Esophagus squamous epithelium (tissue), 5 donors: ENCODE results near the gene DST. TPM values are rescaled to one million over a fixed set of nuclear protein-coding genes. Genes with fewer than 3 reads are reported as not detected.

Source experiments
- DNase-seq: peaks from one replicate; lab custom pipeline; 2025; lab: John Stamatoyannopoulos, UW
- H3K27ac ChIP-seq, 4 donors: fragments of 200-600 bp; sonication (generic); one replicate each; pipeline ENCODE4 v1.5.1; 2016 to 2019; ENCODE audit warnings: mild to moderate bottlenecking in 1 of 4
- H3K27me3 ChIP-seq, 4 donors: fragments of 200-600 bp; sonication (generic); 1 replicate in 3 of 4; 2 replicates in 1 of 4; pipeline versions ENCODE4 v1.5.1 to v1.6.0; 2017 to 2021; ENCODE audit warnings: antibody characterized with exemption in 1 of 4
- H3K36me3 ChIP-seq, 3 donors: fragments of 200-600 bp; sonication (generic); one replicate each; pipeline ENCODE4 v1.5.1; 2016 to 2019
- H3K4me1 ChIP-seq, 3 donors: fragments of 200-600 bp; sonication (generic); one replicate each; pipeline ENCODE4 v1.5.1; 2017 to 2019
- H3K4me3 ChIP-seq, 4 donors: fragments of 200-600 bp; sonication (generic); 1 replicate in 3 of 4; 2 replicates in 1 of 4; pipeline ENCODE4 v1.5.1; 2016 to 2019; ENCODE audit warnings: mild to moderate bottlenecking in 2 of 4, moderate library complexity in 1 of 4
- H3K9me3 ChIP-seq, 3 donors: fragments of 200-600 bp; sonication (generic); one replicate each; pipeline ENCODE4 v1.5.1; 2016 to 2019
- POLR2A ChIP-seq, 4 donors: fragments of 450-650 bp; IDR thresholded peaks; one replicate each; pipeline ENCODE4 v1.6.1; 2017; ENCODE audit warnings: antibody characterized with exemption in 4 of 4, mild to moderate bottlenecking in 4 of 4, moderate library complexity in 3 of 4
- WGBS, 2 donors: methylation state at CpG; one replicate each; pipeline ENCODE4 v1.1.5; 2018; 5-methylcytosine and 5-hydroxymethylcytosine counted together
- intact Hi-C: fragments of 100-400 bp; cut with DNase I; formaldehyde crosslinking; loops from one replicate; pipeline ENCODE4 v1.15.0; 2022
- total RNA-seq, 4 donors: library from RNA; depleted of rRNA; stranded (reverse); fragments of >200 nt; gene quantifications; one replicate each; pipeline ENCODE4 v1.1.0, GENCODE V29; 2016
- TF ChIP-seq, protein P1 (sequence below), 6 experiments: fragments of 450-650 bp in 4 of 6; fragments of 200-600 bp in 2 of 6; sonication (generic) in 2 of 6; IDR thresholded peaks; one replicate each; pipeline ENCODE4 v1.5.1; 2016 to 2019; ENCODE audit warnings: antibody characterized with exemption in 6 of 6, mild to moderate bottlenecking in 4 of 6, moderate library complexity in 4 of 6
- donor health status: DM: yes; HTN: yes; CAD: no.

Gene DST
- total RNA-seq, 4 donors from 2014 or later, result 134 to 468 (median 175) TPM

DNA sequence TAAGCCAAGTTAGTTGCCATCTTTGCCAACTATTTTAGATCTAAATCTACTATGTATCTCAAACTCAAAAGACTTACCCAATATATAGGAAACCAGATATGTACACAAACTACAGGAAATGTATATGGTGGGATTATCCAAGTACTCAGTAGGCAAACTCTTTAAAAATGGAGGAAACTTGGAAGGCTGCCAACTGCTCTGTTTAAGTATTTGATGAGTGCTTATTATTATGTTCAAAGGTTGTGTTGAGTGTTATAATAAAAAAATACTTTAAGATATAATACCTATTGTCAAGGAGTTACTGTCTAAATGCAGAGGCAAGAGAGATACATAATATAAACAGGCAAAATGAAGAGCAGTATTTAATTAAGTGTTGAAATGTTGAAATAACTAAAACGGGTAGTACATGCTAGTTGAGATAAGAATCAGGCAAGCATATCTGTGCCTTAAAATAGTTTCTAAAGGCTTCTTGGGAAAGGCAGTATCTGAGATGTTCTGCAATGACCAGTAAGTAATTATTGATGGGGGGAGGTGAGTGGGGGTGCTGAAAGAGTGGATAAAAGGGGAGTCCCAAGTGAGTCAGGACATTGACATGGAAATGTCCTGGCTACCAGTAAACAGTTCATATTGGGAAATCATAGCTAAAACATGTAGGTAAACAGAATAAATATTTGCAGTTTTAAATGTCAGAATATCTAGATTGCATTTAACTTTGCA is 6.5 kb upstream of the DST start:
- intact Hi-C loops, result no loop called here
- Histone ChIP-seq H3K36me3 (no peaks in the 10 kb centered on the region), H3K27ac (peak overlapping the region; percentile 4 to 75 (median 19)), H3K27me3 (no peaks in the 10 kb centered on the region), H3K4me1 (peaks cover 8 to 76% (median 39%) of the 10 kb centered on the region in 3 donors), H3K4me3 (no peak overlapping the region), H3K9me3 (no peaks in the 10 kb centered on the region)
- WGBS, 2 donors, result 24 to 33% methylated on average over 1 of the region's 1 CpG
- no peak for TF ChIP-seq POLR2A (IDR thresholded peaks at IDR 0.05)
- TF ChIP-seq, protein P1, sequence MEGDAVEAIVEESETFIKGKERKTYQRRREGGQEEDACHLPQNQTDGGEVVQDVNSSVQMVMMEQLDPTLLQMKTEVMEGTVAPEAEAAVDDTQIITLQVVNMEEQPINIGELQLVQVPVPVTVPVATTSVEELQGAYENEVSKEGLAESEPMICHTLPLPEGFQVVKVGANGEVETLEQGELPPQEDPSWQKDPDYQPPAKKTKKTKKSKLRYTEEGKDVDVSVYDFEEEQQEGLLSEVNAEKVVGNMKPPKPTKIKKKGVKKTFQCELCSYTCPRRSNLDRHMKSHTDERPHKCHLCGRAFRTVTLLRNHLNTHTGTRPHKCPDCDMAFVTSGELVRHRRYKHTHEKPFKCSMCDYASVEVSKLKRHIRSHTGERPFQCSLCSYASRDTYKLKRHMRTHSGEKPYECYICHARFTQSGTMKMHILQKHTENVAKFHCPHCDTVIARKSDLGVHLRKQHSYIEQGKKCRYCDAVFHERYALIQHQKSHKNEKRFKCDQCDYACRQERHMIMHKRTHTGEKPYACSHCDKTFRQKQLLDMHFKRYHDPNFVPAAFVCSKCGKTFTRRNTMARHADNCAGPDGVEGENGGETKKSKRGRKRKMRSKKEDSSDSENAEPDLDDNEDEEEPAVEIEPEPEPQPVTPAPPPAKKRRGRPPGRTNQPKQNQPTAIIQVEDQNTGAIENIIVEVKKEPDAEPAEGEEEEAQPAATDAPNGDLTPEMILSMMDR (IDR thresholded peaks at IDR 0.05), result no peak
- no peak for DNase-seq

DNA sequence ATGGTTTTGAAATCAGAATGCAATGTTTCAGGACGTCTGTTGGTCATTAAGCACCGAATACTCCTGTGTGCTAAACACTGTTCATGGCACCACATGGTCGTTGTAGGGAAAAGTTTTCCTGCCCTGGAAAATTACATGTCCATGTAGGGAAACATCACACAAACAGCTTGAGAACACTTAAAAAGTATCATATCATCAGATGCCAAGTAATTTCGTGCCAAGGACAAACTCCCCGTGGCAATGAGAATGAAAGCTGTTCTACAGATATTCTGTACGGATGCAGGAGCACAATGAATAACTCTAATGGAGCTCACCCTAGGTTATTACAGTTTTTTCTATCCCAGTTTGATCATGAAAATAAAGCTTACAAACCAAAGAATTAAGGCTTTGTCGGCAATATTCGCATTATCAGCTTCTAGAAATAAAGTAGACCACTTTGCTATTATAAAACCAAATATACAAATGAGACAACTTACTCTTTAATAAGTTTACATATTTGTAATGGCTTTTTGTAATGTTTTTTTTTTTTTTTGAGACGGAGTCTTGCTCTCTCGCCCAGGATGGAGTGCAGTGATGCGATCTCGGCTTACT is 4.6 kb upstream of the DST start:
- intact Hi-C loops, result no loop called here
- 39 to 43% methylated on average over 12 of the region's 12 CpGs for WGBS, 2 donors
- Histone ChIP-seq H3K27me3 (no peaks in the 10 kb centered on the region), H3K9me3 (no peaks in the 10 kb centered on the region), H3K27ac (peak overlapping the region in 3 of 4 donors; percentile 7 to 75 (median 51)), H3K4me3 (no peak overlapping the region), H3K4me1 (peaks cover 3 to 76% (median 30%) of the 10 kb centered on the region in 3 donors), H3K36me3 (no peaks in the 10 kb centered on the region)
- DNase-seq, result no peak
- TF ChIP-seq POLR2A (IDR thresholded peaks at IDR 0.05), result no peak
- TF ChIP-seq, protein P1 (IDR thresholded peaks at IDR 0.05), result no peak

DNA sequence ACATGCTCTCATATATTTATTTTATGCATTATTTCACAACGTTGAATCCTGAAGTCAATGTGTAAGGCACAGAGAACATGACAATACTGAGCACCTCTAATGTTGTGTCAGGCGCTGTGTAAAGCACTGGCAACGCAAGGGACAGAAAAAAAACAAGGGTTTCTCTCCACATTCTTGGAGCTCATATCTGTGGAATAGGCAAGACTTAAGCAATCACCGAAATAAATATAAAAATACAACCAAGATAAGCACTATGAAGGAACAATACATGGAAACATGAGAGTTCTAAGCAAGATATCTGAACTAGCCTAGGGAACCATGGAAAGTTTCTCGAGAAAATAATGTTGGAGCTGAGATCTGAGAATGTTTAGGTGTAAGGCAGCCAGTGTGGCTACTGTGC is 1.7 kb upstream of the DST start:
- peak overlapping the region; percentile 3 to 75 (median 57) for H3K27ac ChIP-seq
- peaks cover 0 to 61% (median 17%) of the 10 kb centered on the region in 3 donors for H3K4me1 ChIP-seq
- H3K9me3 ChIP-seq, result no peaks in the 10 kb centered on the region
- 74% methylated on average over 5 of the region's 5 CpGs for WGBS, 2 donors
- no peak for TF ChIP-seq POLR2A (IDR thresholded peaks at IDR 0.05)
- TF ChIP-seq, protein P1 (IDR thresholded peaks at IDR 0.05), result no peak
- H3K4me3 ChIP-seq, result no peak overlapping the region
- peaks cover 0 to 13% (median 0%) of the 10 kb centered on the region in 3 donors for H3K36me3 ChIP-seq
- H3K27me3 ChIP-seq, result peaks cover 0 to 8% (median 0%) of the 10 kb centered on the region in 4 donors
- no peak for DNase-seq
- intact Hi-C loops, result no loop called here

DNA sequence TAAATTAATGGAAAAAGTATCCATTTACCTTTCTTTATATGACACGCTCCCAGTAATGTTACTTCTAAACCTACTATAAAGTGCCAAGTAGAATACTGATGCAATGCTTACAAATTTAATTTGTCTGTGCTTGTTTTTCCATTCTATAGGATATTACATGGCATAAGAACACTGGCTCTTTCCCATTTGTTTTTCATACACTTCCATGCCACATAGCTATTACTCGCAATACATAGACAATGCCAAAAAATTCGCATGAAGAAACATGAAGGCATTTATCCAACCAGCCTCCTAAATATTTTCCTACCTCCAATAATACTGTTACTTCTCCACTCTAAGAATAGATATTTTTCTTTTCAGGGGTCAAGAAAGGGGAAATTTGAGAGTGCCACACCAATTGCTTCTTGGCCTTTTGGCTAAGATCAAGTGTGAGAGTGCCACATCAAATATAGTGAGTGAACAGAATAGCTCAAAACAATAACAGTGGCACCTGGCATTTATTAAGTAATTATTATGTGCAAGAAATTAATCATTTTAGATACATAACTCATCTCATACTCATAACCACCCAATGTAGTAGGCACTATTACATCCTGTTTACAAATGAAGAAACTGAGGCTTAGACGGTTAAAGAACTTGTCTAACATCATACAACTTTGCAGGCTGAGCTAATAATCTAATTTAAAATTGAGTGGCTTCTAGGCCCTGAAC is 845 bp upstream of the DST start:
- Histone ChIP-seq H3K36me3 (peaks cover 0 to 15% (median 0%) of the 10 kb centered on the region in 3 donors), H3K4me3 (no peak overlapping the region), H3K9me3 (no peaks in the 10 kb centered on the region), H3K4me1 (peaks cover 0 to 61% (median 10%) of the 10 kb centered on the region in 3 donors), H3K27me3 (peaks cover 0 to 8% (median 0%) of the 10 kb centered on the region in 4 donors), H3K27ac (peak overlapping the region; percentile 50 to 75 (median 68))
- DNase-seq, result no peak
- TF ChIP-seq, protein P1 (IDR thresholded peaks at IDR 0.05), result no peak
- no peak for TF ChIP-seq POLR2A (IDR thresholded peaks at IDR 0.05)
- intact Hi-C loops, result no loop called here
- WGBS, 2 donors, result 26 to 51% methylated on average over 4 of the region's 4 CpGs
